Aorta (tissue), 5 donors: ENCODE data around the gene TBC1D22A. TPM values are rescaled to one million over a fixed set of nuclear protein-coding genes. Genes with fewer than 3 reads are reported as not detected.

Experiments
- ATAC-seq: fragments of 200-7000 bp; cut with Tn5 transposase; one replicate; pipeline ENCODE4 v1.9.1; 2022; ENCODE audit warnings: moderate library complexity; ENCODE audit not compliant: low FRiP score
- DNase-seq, 2 donors: peaks; one replicate each; pipeline ENCODE4 v3.0.0-alpha.2; 2020
- H3K27ac ChIP-seq, 2 donors: one replicate each; pipeline ENCODE4 v1.5.1; 2013; ENCODE audit warnings: low read length in 2 of 2, mild to moderate bottlenecking in 2 of 2, moderate library complexity in 2 of 2, control low read depth in 1 of 2, inconsistent platforms in 1 of 2, low read depth in 1 of 2
- H3K27me3 ChIP-seq, 2 donors: one replicate each; pipeline ENCODE4 v1.6.1; 2013; ENCODE audit warnings: control low read depth in 1 of 2, low read length in 1 of 2, mild to moderate bottlenecking in 1 of 2, moderate library complexity in 1 of 2; ENCODE audit not compliant: insufficient read depth in 2 of 2, control insufficient read depth in 1 of 2
- H3K36me3 ChIP-seq, 2 donors: one replicate each; pipeline ENCODE4 v1.6.1; 2013; ENCODE audit warnings: control low read depth in 1 of 2, low read length in 1 of 2, mild to moderate bottlenecking in 1 of 2; ENCODE audit not compliant: insufficient read depth in 2 of 2, control insufficient read depth in 1 of 2
- H3K4me1 ChIP-seq, 2 donors: one replicate each; pipeline ENCODE4 v1.6.1; 2013; ENCODE audit warnings: low read length in 2 of 2, control low read depth in 1 of 2, mild to moderate bottlenecking in 1 of 2, moderate library complexity in 1 of 2; ENCODE audit not compliant: insufficient read depth in 2 of 2, control insufficient read depth in 1 of 2
- H3K4me3 ChIP-seq, 2 donors: one replicate each; pipeline ENCODE4 v1.5.1; 2013; ENCODE audit warnings: low read length in 2 of 2, control low read depth in 1 of 2, mild to moderate bottlenecking in 1 of 2
- H3K9me3 ChIP-seq: one replicate; pipeline ENCODE4 v1.6.1; 2013; ENCODE audit warnings: mild to moderate bottlenecking, low read length; ENCODE audit not compliant: control insufficient read depth
- WGBS, 2 donors: extraction: QIAGEN DNeasy Blood & Tissue Kit; methylation state at CpG; one replicate each; pipeline ENCODE4 v1.1.7; 2013; 5-methylcytosine and 5-hydroxymethylcytosine counted together
- intact Hi-C, 2 donors: fragments of 100-400 bp; cut with DNase I; formaldehyde crosslinking; loops; one replicate each; pipeline versions ENCODE4 v1.14.2 to v1.15.0; 2022
- polyA plus RNA-seq, 2 donors: library from polyadenylated mRNA; stranded (reverse); fragments of 200-250 nt; gene quantifications; one replicate each; pipeline ENCODE4 v1.2.3, GENCODE V29; 2013
- total RNA-seq, 2 donors: library from RNA; stranded (reverse); fragmentation: NEBNext Ultra II Directional; extraction: Animal tissue kit (Norgen Biotek cat#: 25700); gene quantifications; one replicate each; pipeline ENCODE4 v1.2.1, GENCODE V29; 2021
- donor health status: healthy with polysubstance abuse.
- donor health status: Bipolar disorder and iron deficiency.
- donor health status: DM: no; HTN: no; CAD: no.
- donor health status: DM: no; HTN: no; CAD: no.
- donor health status: DM: yes; HTN: yes; CAD: no.

The TBC1D22A gene
- total and polyA plus RNA-seq, 4 donors: 10.8 to 37.1 (median 17.9) TPM

- no peak for DNase-seq
- ATAC-seq: no peak
- H3K4me1 ChIP-seq: no peaks in the 10 kb centered on the region
- no peak overlapping the region for H3K4me3 ChIP-seq
- H3K9me3 ChIP-seq: no peaks in the 10 kb centered on the region
- H3K36me3 ChIP-seq: peaks cover 0 to 2% of the 10 kb centered on the region in 2 donors
- intact Hi-C loops: no loop called here
- no peaks in the 10 kb centered on the region for H3K27me3 ChIP-seq
- 90 to 95% methylated on average over 6 of the region's 6 CpGs for WGBS, 2 donors
- H3K27ac ChIP-seq: no peak overlapping the region
These were observed 207.5 kb downstream of the TBC1D22A start for GRCh38 chr22:46969961-46970360.

DNA sequence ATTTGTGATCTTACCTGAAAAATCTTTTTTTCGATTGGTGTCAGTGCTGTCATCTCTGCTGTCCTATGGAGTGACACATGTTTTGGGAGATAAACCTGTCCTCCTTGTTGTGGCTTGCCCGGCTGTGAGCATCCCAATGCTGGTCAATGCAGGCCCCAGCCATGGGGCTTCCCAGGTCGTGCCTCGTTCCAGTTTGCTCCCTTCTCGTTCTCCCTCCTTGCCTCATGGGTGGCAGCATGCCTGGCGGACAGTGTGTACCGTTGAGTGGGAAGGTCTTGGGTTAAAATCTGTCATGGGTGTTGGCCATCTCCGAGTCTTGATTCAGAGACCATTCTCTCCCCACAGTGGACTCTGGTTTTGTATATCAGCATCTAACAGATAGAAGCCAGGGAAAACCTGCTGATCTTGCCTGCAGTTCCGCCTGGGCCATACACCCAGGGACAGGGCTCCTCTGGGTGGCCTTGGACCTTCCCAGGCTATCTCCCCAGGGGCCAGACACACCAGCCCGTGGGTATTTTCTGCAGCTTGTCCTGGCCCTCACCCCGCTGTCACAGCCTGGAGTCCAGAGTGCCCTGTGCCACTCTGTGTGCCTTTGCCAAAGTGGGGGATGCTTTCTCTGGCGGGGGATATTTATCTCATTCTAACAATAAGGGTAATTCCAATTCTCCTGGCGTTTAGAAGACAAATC is 208.1 kb downstream of the TBC1D22A start:
- intact Hi-C loops: no loop called here
- no peaks in the 10 kb centered on the region for H3K4me1 ChIP-seq
- H3K36me3 ChIP-seq: peaks cover 0 to 2% of the 10 kb centered on the region in 2 donors
- H3K4me3 ChIP-seq: no peak overlapping the region
- 86 to 87% methylated on average over 13 of the region's 13 CpGs for WGBS, 2 donors
- no peak overlapping the region for H3K27ac ChIP-seq
- no peaks in the 10 kb centered on the region for H3K27me3 ChIP-seq
- DNase-seq (no peak), ATAC-seq (no peak)
- no peaks in the 10 kb centered on the region for H3K9me3 ChIP-seq

GRCh38 chr22:46971099-46971763 is 208.8 kb downstream of the TBC1D22A start:
- H3K27ac ChIP-seq: no peak overlapping the region
- WGBS, 2 donors: 66 to 68% methylated on average over 17 of the region's 17 CpGs
- H3K4me1 ChIP-seq: no peaks in the 10 kb centered on the region
- H3K27me3 ChIP-seq: no peaks in the 10 kb centered on the region
- no peaks in the 10 kb centered on the region for H3K9me3 ChIP-seq
- no peak overlapping the region for H3K4me3 ChIP-seq
- peak; percentile 69 for ATAC-seq
- no peak for DNase-seq
- intact Hi-C loops: no loop called here
- H3K36me3 ChIP-seq: peaks cover 0 to 2% of the 10 kb centered on the region in 2 donors

GRCh38 chr22:46971764-46972125 is 209.3 kb downstream of the TBC1D22A start:
- H3K9me3 ChIP-seq: no peaks in the 10 kb centered on the region
- intact Hi-C loops: no loop called here
- H3K4me1 ChIP-seq: no peaks in the 10 kb centered on the region
- peaks cover 0 to 2% of the 10 kb centered on the region in 2 donors for H3K36me3 ChIP-seq
- no peaks in the 10 kb centered on the region for H3K27me3 ChIP-seq
- no peak overlapping the region for H3K27ac ChIP-seq
- DNase-seq (no peak), ATAC-seq (no peak)
- WGBS, 2 donors: 86 to 90% methylated on average over 8 of the region's 8 CpGs
- H3K4me3 ChIP-seq: no peak overlapping the region

- 90 to 98% methylated on average over 17 of the region's 17 CpGs for WGBS, 2 donors
- Histone ChIP-seq H3K27me3 (no peaks in the 10 kb centered on the region), H3K4me1 (no peaks in the 10 kb centered on the region), H3K27ac (no peak overlapping the region), H3K4me3 (no peak overlapping the region), H3K36me3 (peaks cover 0 to 2% of the 10 kb centered on the region in 2 donors), H3K9me3 (no peaks in the 10 kb centered on the region)
- ATAC-seq (no peak), DNase-seq (no peak)
- intact Hi-C loops: no loop called here
These were observed 209.8 kb downstream of the TBC1D22A start for GRCh38 chr22:46972256-46972655.

DNA sequence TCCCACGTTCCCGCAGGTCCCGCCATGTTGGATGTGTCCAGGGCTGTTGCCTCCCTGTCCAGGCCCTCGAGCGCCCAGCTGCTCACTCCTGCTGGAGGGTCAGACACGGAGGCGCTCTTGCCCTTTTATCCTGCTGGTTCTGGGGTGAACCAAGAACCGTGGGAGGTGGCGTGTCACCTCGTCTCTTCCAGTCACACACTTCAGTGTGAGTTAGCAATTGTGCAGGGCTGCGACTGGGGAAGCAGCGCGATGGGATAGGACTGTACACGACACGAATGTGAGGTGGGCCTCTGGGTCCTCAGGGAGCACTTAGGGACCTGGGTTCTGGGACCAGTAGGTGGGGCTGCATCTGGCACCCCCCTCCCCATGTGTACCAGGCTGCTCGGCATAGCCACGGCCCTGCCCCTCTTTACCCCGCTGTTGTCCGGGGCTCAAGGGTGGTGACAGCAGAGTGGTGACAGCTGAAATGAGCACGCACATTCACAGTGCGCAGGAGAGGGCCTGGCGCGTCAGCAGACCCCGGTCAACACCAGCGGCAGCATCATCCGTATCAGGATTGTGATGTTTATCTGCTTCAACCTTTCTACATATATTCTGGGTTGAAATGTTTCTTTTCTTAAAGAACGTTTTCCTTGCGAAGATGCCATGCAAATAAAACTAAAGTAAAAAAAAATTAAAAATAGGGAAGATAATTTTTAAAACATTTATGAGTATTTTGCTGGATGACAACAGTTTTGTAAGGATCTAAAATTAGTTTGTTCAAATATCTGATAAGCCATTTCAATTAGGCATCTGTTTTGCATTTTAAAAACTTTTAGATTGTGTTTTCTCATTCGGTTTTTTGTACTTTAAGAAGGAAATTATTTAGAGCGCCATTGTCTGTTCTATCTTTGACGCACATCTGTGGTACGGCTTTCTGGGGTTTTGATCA is 210.7 kb downstream of the TBC1D22A start:
- no peak for DNase-seq
- intact Hi-C loops: no loop called here
- H3K4me3 ChIP-seq: no peak overlapping the region
- WGBS, 2 donors: 93 to 95% methylated on average over 32 of the region's 32 CpGs
- no peaks in the 10 kb centered on the region for H3K4me1 ChIP-seq
- no peak for ATAC-seq
- H3K9me3 ChIP-seq: no peaks in the 10 kb centered on the region
- peaks cover 0 to 2% of the 10 kb centered on the region in 2 donors for H3K36me3 ChIP-seq
- no peaks in the 10 kb centered on the region for H3K27me3 ChIP-seq
- no peak overlapping the region for H3K27ac ChIP-seq

- no peaks in the 10 kb centered on the region for H3K27me3 ChIP-seq
- H3K4me1 ChIP-seq: no peaks in the 10 kb centered on the region
- intact Hi-C loops: no loop called here
- peaks cover 0 to 2% of the 10 kb centered on the region in 2 donors for H3K36me3 ChIP-seq
- ATAC-seq (no peak), DNase-seq (no peak)
- 85 to 93% methylated on average over 20 of the region's 20 CpGs for WGBS, 2 donors
- H3K27ac ChIP-seq: no peak overlapping the region
- no peaks in the 10 kb centered on the region for H3K9me3 ChIP-seq
- no peak overlapping the region for H3K4me3 ChIP-seq
These were observed 211.6 kb downstream of the TBC1D22A start for GRCh38 chr22:46974077-46974476.

DNA sequence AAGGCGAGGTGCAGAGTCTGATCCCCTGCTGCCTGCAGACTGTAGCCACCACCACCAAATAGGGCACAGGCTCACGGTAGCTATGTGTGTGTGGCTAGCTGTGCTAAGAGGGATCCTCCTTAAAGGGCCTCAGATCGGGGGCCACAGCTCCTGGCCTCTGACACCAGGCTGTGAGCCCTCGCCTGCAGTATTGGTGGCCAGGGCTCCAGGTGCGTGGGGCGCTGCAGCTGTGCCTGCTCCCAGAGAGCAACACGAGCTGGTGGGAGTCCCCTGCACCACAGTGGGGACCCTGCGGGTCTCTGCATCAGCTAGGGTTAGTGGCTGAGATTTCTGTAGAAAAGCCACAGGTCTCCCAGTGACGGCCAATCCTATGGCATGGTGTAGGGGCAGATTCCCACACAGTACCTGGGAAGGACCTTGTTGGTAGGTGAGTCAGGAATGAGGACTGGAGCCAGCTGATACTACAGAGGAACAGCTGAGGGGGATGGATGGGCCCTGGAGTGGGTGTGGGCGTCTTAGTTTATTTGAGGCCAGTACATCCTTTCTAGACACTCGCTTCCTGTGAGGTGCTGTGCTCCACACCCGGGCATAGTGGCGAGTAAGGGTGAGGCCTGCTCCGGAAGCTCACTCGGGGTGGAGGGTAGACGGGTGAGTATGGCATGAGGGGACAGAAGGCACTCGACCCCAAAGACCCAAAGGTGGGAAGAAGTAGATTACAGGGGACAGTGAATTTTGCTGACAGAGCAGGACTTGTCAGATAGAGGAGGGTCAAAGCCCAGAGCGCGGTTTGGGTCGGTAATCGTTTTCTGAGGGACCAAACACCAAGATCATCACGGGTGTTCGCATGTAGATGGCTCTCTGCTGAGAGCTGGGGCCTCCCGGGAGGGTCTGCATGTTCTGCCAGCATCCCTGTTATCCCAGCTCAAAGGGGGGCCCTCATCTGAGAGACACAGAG is 212.5 kb downstream of the TBC1D22A start:
- Histone ChIP-seq H3K27me3 (no peaks in the 10 kb centered on the region), H3K27ac (no peak overlapping the region), H3K4me1 (no peaks in the 10 kb centered on the region), H3K36me3 (peaks cover 0 to 4% of the 10 kb centered on the region in 2 donors), H3K9me3 (no peaks in the 10 kb centered on the region), H3K4me3 (no peak overlapping the region)
- 94 to 96% methylated on average over 24 of the region's 24 CpGs for WGBS, 2 donors
- ATAC-seq: no peak
- intact Hi-C loops: no loop called here
- DNase-seq: no peak
